LoVo (cell line): ENCODE results near the gene ACTR6.

Experiments used
- DNase-seq: peaks from one replicate; pipeline ENCODE4 v3.0.0-alpha.2; 2016; ENCODE audit warnings: low spot score

Gene ACTR6

DNA sequence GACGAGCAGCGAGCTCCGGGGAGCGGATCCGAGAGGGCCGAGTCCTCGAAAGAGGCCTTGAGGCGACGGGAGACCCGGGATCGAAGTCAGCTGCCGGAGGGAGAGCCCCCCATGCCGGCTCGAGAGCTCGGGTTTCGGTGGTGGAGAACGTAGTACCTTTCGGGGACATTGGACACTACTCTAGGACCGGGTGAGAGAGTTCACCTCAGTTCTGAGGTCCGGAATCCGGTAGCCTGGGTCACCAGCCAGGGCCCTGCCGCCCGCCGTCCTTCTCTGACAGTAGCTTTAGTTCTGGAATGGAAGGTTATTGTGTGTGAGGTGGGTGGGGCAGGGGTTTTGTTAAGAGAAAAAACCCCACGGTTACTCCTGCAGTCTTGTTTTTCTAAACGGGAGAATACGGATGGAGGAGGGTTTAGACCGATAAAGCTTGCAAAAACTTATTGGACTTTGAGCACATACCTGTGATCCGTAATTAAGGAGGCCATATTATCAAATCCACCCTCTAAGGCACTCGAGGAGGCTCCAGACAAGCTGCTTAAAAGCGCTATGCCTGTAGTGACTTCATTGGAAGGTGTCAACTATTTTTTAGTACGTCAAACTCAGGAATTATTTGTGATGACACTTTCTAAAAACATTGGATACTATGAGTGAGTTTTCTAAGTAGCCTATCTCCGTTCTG, 67.1 kb downstream of the ACTR6 start:
- peak; percentile 37 for DNase-seq

DNA sequence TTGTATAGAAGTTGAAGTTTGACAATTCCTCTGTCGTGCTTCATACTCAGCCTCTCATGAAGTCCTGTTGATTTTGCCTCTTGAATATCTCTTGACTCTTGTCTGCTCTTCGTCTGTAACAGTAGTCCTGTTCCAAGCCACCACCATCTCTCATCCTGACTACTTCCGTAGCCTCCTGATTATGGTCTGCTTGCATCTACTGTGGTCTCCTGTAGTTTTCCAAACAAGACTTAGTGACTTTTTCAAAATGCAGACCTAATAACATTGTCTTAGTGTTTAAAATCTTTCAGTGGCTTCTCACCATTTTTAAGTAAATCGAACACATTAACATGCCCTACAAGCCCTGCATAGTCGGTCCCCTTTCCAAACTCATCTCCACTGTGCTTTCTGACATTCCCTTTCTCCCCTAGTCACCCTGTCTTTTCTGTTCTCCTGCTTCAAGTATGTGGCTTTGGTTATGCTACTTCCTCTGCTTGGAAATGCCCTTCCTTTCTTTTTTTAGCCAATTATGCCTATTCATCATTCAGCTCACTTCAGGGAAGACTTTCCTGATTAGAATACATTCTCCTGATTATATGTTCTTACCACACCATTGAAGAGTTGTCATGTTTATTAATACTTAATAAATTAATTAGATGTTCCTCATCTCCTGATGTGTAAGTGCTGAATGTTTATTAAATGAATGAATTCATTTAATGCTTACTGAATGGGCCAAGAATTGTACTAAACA, 68.4 kb downstream of the ACTR6 start:
- no peak for DNase-seq

DNA sequence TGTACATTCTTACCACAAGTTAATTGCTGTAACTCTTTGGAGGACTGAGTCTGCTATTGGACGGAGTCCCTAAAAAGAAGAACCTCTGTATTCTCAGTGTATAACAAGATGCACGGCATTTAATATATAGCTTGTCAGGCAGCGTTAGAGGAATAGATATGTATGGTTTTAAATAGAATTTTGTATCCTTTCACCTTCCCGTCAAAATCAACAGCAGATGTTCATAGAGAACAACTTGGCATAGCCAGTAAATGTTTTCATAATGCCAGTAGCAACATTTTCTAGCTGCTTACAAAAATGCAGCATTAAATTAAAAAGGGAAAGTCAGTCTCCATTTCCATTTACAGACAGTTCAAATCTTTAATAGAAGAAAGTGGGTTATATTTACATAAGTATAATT, 73.2 kb downstream of the ACTR6 start:
- no peak for DNase-seq
